HG03060 (cell line): ENCODE measurements around the gene SPECC1.
"Not testable (repeated sequence)": the region's sequence is repeated elsewhere in the genome, so short reads cannot be mapped to it uniquely, and the experiment has no call there.

Experiments used
- ATAC-seq: cut with Tn5 transposase; IDR thresholded peaks from one replicate; pipeline ENCODE4 v1.9.1; 2021; ENCODE audit warnings: low read depth, moderate number of reproducible peaks; ENCODE audit not compliant: unreplicated experiment

SPECC1 gene

GRCh38 chr17:20066253-20066652 is 57.1 kb downstream of the SPECC1 start:
- ATAC-seq = no peak

GRCh38 chr17:20067711-20068110 is 58.6 kb downstream of the SPECC1 start:
- ATAC-seq = no peak

GRCh38 chr17:20068445-20068844 is 59.3 kb downstream of the SPECC1 start:
- no peak for ATAC-seq

- ATAC-seq = no peak
Measured at GRCh38 chr17:20071824-20072691, 62.9 kb downstream of the SPECC1 start.

GRCh38 chr17:20072692-20072992 is 63.5 kb downstream of the SPECC1 start:
- no peak for ATAC-seq

GRCh38 chr17:20073055-20073979 is 64.2 kb downstream of the SPECC1 start:
- ATAC-seq = no peak

GRCh38 chr17:20074001-20074400 is 64.8 kb downstream of the SPECC1 start:
- no peak for ATAC-seq

- no peak for ATAC-seq
Measured at GRCh38 chr17:20074489-20074888, 65.3 kb downstream of the SPECC1 start.

- not testable (repeated sequence) for ATAC-seq
Measured at GRCh38 chr17:20076137-20076536, 67.0 kb downstream of the SPECC1 start.

GRCh38 chr17:20077978-20078685 is 69.0 kb downstream of the SPECC1 start:
- no peak for ATAC-seq

- ATAC-seq = no peak
Measured at GRCh38 chr17:20080513-20080912, 71.4 kb downstream of the SPECC1 start.

- ATAC-seq = no peak
Measured at GRCh38 chr17:20083156-20083859, 74.1 kb downstream of the SPECC1 start.

- no peak for ATAC-seq
Measured at GRCh38 chr17:20084621-20085282, 75.6 kb downstream of the SPECC1 start.

- no peak for ATAC-seq
Measured at GRCh38 chr17:20085283-20085845, 76.2 kb downstream of the SPECC1 start.

GRCh38 chr17:20086416-20087076 is 77.4 kb downstream of the SPECC1 start:
- ATAC-seq = no peak

- ATAC-seq = no peak
Measured at GRCh38 chr17:20087538-20088250, 78.5 kb downstream of the SPECC1 start.

GRCh38 chr17:20089756-20090547 is 80.8 kb downstream of the SPECC1 start:
- ATAC-seq = no peak
